ENCODE measurements around the gene COL4A6.
"Not testable (repeated sequence)": the region's sequence is repeated elsewhere in the genome, so short reads cannot be mapped to it uniquely, and the experiment has no call there.

COL4A6 gene

DNA sequence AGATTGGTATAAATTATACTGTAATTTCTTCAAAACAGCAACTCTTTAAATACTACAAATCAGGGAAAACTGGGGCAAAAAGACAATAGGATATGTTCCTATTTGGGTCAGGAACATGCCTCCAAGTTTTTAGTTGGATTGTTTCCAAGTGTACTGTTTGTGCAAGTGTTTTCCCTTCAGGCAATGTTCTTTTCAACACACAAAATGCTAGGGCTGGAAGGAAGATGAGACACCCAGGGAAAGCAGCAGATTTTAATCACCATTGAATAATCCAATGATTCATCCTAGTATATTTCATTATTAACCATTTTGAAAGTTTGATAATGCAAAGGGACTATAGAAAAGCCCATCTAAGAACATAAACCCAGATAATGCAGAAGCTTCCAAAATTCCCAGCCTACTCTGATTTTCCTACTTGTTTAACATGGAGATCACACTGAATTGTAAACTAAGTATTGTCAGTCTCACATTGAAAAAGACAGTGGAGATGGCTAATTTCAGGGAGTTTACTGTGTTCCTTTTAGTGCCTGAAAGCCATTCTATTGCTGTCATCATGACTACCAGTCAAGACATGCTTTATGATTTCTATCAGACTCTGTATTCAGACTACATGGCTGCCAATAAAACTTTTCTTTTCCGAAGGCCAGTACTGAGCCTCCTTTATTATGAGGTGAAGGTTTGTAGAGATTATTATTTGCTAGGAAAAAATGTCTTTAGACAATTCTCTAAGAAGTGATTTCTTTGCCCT, 38.6 kb downstream of the COL4A6 start:
- no peak for DNase-seq

DNA sequence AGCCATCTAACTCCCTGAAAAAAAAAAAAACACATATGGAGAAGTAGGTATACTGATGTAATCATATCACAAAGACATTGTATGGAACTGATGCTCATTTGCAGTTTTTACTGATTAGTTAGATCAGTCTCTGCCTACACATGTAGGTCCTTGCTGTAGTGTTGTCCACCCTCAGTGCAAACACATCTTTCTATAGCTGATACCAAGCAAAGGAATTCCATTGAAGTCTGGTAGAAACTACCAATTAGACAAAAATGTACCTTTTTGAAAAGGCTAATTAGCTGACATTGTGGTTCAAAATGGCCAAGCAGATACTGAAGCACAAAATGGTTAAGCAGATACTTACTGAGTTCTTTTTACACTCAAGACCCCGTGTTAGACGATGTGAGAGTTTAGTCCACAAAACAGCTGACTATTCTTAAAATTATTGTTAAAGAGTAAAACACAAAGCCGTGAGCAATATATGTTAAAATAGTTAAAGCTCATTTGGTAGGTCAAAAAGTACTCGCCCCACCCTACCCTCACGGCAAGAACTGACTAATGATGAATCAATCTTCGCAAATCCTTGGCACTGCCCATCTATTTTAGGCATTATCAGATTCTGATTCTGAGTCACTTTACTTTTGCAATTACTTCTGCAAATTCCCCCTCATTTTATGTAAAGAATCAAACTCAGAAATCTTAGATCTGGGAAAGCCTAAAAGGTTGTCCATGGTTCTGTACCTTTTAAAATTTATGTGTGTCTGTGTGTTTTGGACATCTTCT, 40.4 kb downstream of the COL4A6 start:
- no peak for DNase-seq

DNA sequence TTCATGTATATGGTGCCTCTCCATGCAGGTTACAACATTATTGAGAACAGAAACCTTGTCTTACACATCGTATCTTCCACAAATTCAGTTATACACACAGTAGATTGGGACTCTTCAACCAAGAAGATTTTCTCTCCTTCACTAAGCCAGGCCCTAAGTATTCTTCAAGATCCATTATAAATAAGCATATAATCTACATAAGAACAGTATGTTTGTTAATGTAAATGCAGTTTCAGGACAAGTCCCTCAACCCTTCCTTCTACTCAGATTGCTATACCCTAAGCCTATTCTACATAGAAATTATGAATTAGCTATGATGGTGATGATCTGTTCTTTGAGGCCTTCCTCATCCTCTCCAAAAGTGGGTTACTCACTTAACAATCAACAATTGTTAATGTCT, 41.2 kb downstream of the COL4A6 start:
- DNase-seq = no peak

DNA sequence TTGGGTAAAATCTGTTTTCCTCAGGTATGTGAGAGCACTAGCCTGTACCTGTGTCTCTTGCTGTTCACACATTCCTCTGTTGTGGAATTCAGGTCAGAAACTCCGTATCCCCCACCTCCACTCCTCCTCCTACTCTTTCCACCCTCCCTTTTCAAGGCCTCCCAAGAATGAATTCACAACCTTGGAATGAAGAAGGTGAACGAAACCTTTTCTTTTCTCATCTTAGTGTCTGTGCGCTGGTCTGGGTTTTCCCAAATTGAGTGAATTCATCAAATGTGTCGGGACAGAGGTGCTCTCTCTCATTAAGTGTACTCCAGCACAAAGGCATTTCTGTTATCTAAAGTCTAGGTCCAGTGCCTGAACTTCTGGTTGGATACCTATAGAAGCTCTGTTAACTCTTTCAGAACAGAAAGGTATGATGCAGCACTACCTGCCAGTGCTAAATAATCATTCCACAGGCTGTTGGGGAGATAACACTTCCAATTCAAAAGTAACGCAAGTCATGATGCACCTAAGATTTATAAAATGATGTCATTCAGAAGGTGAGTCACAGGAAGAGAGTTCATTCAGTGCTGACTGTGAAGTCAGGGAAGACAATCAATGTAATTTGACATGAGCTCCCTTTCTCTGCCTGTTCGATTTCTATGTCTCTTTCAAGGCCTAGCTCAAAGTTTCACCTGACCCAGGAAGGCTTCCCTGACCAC, 41.9 kb downstream of the COL4A6 start:
- DNase-seq = no peak

DNA sequence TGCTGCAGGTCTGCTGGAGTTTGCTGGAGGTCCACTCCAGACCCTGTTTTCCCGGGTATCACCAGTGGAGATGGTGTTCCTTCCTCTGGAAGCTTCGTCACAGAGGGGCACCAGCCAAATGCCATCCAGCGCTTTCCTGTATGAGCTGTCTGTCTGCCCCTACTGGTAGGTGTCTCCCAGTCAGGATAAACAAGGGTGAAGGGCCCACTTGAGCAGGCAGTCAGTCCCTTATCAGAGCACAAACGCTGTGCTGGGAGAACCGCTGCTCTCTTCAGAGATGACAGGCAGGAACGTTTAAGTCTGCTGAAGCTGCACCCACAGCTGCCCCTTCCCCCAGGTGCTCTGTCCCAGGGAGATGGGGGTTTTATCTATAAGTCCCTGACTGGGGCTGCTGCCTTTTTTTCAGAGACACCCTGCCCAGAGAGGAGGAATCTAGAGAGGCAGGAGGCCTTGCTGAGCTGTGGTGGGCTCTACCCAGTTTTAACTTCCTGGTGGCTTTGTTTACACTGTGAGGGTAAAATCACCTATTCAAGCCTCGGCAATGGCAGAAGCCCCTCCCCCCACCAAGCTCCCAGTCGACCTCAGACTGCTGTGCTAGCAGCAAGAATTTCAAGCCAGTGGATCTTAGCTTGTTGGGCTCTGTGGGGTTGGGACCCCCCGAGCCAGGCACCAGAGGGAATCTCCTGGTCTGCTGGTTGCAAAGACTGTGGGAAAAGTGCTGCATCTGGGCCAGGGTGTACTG, 47.1 kb downstream of the COL4A6 start:
- not testable (repeated sequence) for DNase-seq

DNA sequence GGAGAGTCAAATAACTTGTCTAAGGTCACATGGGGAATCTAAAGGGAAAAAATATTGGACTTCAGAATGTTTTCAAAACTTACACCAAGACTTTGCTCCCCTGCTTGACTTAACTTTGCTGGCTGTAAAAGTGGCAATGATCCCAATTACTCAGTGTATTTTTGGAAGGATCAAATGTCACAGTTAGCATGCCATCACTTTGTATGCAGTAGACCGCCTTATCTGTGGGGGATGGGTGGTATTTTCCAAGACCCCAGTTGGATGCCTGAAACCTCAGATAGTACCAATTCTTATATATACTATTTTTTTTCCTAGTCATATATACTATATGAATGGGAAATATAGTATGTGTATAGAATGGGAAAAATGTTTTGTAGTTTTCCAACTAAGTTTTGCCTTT, 53.4 kb downstream of the COL4A6 start:
- no peak for DNase-seq

DNA sequence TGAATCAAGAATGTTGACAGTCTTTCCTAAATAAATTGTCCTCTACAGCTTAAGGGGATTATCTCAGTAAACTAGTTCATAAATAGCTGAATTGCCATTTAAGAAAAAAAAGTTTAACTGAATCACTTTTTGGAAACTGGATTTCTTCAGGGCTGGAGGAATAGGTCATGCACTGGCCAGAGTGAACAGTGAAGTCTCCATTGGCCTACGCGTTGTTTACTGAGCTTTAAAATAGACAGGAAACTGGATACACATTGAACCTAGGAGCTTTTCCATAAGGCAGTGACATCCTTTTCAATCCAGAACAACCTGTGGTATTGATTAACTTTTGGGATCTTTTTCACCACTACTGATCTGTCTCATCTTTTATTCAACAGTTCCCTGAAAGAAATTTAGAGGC, 58.0 kb downstream of the COL4A6 start:
- no peak for DNase-seq

DNA sequence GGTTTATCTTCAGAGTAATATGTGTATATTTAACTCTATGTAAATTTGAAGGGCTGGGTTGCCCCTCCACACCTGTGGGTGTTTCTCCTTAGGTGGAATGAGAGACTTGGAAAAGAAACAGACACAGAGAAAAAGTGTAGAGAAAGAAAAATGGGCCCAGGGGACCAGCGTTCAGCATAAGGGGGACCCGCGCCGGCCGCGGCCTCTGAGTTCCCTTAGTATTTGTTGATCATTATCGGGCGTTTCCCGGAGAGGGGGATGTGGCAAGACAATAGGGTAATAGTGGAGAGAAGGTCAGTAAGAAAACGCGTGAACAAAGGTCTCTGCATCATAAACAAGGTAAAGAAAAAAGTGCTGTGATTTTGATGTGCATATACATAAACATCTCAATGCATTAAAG, 61.4 kb downstream of the COL4A6 start:
- not testable (repeated sequence) for DNase-seq

DNA sequence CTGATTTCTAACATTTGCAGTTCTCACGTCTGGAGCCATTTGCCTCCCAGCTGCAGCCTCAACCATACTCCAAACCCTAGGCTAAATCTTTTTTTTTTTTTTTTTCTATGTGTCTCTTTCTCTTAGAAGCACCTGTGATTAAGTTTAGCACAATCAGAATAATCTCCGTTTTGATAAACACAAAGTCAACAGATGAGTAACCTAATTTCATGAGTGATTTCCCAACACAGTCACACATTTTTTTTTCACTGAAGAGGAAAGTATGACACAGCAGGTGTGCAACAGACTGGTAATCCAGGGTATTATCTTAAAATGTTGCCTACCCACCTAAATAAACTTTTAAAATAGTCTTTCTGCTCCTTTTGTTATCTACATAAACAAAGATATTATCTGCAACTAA, 62.6 kb downstream of the COL4A6 start:
- not testable (repeated sequence) for DNase-seq

DNA sequence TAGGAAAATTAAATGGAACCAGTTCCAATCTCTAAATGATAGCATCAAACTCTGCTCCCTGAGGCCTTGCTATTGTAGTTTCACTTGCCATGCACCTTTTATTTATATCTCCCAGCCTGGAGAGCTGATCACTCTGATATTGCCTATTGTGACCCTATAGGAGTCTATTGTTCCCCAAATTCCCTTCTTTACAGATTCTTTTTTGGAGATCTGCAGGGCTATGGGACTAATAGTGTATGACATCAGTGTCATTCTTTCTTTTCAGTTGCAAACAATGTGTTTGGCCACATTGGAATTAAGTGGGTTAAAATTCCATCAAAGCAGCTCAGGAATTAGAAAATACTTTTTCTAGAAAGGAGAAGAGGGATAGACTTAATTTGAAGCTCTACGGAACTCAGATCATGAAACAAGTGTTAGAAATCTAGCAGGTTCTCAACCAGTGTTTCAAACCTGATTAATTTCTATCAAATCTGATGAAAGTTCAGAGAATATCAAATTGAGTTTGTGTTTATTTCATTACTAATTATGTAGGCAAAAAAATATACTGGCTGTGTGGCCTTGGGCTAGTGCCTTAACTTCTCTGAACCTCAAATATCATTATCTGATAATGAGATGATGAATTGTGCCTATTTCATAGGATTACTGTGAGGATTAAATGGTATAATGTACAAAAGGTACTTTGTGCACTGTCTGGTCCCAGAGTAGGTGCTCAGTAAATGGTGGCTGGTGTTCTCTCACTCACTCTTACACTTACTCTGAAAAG, 71.4 kb downstream of the COL4A6 start:
- no peak for DNase-seq

DNA sequence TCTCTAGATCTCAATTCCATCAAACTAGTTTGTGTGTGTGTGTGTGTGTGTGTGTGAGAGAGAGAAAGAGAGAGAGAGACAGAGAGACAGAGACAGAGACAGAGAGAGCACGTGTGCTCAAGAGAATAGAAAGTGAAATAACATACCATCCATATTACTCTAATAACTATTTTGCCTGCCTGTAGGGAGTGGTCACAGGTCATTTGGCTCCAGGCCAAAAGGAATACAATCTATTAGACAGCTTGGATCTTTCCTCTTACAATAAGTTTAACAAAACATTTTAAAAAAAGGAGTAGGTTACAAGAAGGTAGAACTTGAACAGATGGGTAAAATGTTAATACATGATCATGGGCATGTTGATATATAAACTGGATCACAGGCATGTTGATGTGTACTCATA, 76.2 kb downstream of the COL4A6 start:
- DNase-seq = no peak

DNA sequence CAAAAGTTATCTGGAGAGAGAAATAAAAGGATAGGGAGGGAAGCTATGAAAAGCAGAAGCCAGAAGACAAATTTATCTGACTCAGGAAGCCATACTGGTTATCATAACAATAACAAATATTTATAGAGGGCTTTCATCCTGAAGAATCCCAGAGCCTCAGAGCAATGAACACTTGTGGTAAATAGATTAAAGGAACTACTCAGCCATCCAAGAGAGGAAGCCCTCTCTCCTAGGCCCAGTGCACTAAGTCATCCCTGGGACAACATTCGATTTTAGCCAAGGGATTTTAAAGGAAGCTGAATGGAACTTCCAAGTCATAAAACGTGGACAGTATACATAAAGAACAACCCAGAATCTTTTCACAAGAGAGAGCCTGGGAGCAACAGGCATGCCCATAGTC, 76.9 kb downstream of the COL4A6 start:
- DNase-seq = no peak

DNA sequence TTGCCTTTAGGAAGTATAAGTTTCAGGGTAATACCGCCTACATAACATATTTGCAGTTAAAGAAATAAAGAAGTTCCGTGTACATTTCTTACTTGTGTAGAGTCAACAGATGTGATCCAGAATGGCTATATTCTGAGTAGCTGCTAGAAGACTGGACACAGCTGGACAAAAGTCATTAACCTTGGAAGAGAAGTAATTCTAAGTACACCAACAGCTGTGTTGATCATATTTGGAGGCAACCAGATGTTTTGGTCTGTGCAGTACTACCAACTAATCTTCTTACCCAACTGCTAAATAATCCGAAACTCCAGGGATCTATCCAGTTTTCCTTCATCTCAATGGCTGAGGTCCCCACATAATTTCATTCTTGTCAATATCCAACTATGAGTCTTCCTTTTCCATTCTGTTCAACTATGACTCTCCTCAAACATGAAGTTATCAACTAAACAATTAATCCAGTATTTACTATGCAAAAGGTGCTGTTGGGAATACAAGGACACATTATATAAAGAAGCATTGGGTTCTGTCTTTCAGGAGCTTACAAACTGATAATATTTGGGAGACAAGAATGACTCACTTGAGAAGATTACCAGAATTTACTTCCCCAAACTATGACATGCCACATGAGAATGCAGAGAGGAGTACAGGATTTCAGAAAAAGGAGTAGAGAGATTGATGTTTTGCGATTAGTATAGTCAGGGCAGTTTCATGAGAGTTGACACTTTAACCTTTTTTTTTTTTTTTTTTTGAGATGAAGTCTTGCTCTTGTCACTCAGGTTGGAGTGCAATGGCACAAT, 78.2 kb downstream of the COL4A6 start:
- DNase-seq = no peak

DNA sequence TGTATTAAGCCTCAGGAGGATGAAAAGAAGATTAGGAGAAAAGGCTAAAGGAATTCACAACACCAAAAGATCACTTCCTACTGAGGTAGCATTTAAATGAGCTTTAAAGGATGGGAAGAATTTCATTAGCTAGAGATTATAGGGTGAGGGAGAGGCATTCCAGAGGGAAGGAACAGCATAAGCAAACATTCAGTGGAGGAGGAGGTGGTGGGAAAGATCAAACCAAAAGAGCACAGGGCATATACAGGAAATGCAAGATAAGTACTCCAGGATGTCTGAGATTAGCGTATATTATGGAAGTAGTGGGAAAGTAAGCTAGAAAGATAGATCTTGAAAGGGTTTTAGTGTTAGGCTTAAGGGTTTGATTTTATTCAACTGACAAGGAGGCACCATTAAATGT, 84.8 kb downstream of the COL4A6 start:
- no peak for DNase-seq

DNA sequence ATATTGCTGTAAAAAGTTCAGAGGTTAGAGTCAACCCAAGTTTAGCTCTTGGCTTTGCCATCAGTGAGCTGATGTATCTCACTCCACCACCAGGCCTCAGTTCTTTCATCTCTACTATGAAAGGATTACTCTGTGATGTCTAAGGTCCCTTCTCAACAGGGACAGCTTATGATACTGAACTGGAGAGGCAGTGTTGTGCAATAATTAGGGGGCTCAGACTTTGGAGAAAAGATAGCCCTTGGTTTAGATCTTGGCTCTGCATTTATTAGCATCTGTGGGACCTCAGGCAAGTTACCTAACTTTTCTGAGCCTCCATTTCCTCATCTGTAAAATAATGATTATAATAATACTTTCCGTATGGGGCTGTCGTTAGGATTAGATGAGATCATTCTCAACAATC, 89.0 kb downstream of the COL4A6 start:
- DNase-seq = no peak

DNA sequence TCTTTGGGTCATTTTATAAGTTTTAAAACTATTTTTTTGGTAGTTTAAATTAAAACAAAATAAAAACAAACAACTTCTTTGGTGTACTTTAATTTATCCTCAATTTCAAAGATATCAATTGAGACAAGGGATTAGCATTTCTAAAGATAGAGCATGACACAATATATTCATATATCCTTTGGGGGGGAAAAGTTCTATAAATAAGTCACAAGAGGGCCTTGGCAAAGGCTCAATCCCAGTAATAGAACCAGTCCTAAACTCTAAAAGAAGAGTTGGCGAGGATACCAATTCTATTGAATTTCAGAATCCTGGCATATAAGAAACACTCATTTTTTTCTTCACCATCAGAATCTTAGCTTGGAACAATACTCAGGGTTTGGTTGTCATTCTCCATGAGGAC, 89.7 kb downstream of the COL4A6 start:
- no peak for DNase-seq

DNA sequence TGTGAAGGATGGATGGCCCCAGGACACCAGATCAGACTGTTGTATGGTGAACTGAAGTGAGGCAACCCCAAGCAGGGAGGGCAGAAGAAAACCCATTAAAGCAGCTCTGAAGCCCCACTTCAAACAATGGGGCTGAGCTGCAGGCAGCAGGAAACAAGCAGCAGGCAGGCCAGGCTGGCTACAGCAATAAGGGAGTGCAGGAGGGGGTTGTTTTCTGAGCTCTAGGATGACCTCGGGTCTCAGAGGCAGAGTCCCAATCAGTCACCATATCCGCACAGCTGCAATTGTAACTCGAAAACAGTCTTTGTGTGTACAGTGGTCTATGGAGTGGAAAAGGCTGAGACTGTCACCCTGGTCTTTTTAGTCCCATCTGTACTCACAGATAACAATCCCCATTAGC, 90.4 kb downstream of the COL4A6 start:
- no peak for DNase-seq

DNA sequence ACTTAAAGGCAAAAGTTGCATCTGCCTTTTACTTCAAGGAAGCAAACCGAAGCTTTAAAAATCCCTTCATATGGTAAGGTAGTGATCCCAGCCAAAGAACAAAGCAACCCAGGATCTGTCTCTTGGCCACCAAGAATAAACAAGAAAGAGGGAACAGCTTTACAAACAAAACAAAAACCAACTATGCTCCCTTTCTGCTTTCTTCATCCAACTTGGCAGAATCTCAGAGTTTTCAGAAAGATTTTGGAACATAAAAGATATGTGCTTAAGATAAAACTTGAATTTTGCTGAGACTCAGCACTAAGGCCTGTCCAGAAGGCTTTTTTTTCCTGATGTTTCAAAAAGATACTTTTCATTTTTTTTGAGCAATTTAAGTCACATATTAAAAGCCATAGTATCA, 94.0 kb downstream of the COL4A6 start:
- no peak for DNase-seq

DNA sequence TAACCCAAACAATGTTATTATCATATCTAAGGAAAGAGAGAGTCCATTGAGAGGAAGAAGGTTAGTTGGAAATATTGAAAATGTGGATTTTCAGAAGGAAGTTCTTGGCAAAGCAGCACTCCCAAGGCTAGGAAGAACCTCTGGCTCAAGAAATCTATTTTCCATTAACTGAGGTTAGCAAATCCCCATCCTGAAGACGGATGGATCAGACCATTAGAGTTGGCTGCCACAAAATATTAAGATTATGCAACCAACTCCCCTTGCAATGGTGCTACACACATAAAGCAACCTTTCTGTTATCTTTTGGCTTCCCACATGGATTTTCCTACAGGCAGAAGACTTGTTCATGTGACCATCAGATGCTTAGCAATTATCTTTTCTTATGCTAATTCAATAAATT, 96.3 kb downstream of the COL4A6 start:
- no peak for DNase-seq

DNA sequence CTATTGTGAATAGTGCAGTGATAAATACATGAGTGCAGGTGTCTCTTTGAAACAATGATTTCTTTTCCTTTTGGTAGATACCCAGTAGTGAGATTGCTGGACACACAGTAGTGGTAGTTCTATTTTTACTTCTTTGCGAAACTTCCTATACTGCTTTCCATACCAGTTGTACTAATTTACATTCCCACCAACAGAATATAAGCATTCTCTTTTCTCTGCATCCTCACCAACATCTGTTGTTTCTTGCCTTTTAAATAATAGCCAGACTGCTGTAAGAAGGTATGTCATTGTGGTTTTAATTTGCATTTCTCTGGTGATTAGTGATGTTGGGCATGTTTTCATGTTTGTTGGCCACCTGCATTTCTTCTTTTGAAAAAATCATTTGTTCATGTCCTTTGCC, 105.9 kb downstream of the COL4A6 start:
- no peak for DNase-seq

DNA sequence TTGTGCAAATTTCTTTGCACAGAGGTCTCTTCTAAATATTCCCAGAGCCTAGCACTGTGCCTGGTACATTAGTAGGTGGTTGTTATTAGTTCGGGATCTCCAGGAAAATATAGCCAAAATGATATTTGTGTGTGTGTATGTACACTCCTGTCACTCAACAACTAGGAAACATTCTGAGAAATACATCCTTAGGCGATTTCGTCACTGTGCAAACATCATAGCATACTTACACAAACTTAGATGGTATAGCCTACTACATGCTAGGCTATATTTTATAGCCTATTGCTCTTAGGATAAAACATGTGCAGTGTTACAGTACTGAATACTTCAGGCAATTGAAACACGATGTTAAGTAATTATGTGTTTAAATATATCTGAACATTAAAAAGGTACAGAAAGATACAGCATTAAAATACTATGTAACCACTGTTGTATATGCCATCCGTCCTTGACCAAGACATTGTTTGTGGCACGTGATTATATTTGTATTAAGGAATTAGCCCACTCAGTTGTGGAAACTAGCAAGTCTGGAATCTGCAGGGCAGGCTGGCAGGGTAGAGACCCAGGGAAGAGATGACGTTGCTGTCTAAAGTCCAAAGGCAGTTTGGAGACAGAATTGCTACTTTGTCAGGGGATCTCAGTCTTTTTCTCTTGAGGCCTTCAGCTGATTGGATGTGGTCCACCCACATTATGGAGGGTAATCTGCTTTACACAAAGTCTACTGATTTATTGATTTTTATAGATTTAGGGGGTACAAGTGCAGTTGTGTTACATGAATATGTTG, 106.9 kb downstream of the COL4A6 start:
- no peak for DNase-seq
